D341Med (cell line): ENCODE results near the gene UNC45A.
"Not testable (repeated sequence)": the region's sequence is repeated elsewhere in the genome, so short reads cannot be mapped to it uniquely, and the experiment has no call there.

Experiments used
- DNase-seq: peaks from one replicate; pipeline ENCODE4 v3.0.0; 2012; ENCODE audit warnings: low spot score

The UNC45A gene

GRCh38 chr15:90934949-90935751, at the start of gene UNC45A:
Gene UNC45A (plus strand): TSS chr15:90935285. CDS start chr15:90935325, 40 bp downstream.
- peak; percentile 98 for DNase-seq

GRCh38 chr15:90885432-90886290, 49.4 kb upstream of the UNC45A start:
- DNase-seq: peak; percentile 86

- DNase-seq: no peak
These were observed 48.8 kb upstream of the UNC45A start for GRCh38 chr15:90886291-90886614.

- DNase-seq: no peak
These were observed 48.0 kb upstream of the UNC45A start for GRCh38 chr15:90887037-90887481.

GRCh38 chr15:90889313-90889730, 45.8 kb upstream of the UNC45A start:
- no peak for DNase-seq

- no peak for DNase-seq
These were observed 45.2 kb upstream of the UNC45A start for GRCh38 chr15:90889736-90890456.

GRCh38 chr15:90890839-90891238, 44.2 kb upstream of the UNC45A start:
- DNase-seq: no peak

GRCh38 chr15:90891346-90891949, 43.6 kb upstream of the UNC45A start:
- DNase-seq: no peak

- DNase-seq: no peak
These were observed 43.1 kb upstream of the UNC45A start for GRCh38 chr15:90892023-90892422.

- no peak for DNase-seq
These were observed 42.4 kb upstream of the UNC45A start for GRCh38 chr15:90892498-90893174.

- DNase-seq: no peak
These were observed 41.7 kb upstream of the UNC45A start for GRCh38 chr15:90893175-90894090.

- peak; percentile 85 for DNase-seq
These were observed 39.4 kb upstream of the UNC45A start for GRCh38 chr15:90895571-90896117.

- not testable (repeated sequence) for DNase-seq
These were observed 37.9 kb upstream of the UNC45A start for GRCh38 chr15:90897131-90897655.

- no peak for DNase-seq
These were observed 33.7 kb upstream of the UNC45A start for GRCh38 chr15:90901175-90902039.

GRCh38 chr15:90902040-90902839, 32.8 kb upstream of the UNC45A start:
- peak; percentile 98 for DNase-seq

- DNase-seq: peak; percentile 85
These were observed 32.0 kb upstream of the UNC45A start, which contains the start of gene MAN2A2 for GRCh38 chr15:90902840-90903732. Gene MAN2A2 (plus strand): TSS chr15:90903302. CDS start chr15:90904208, 906 bp downstream.
